WERI-Rb-1 (cell line): ENCODE measurements around the gene PPP1R14B.
A peak's percentile ranks its signal among the peaks of the same experiment; 100 is the strongest.

ENCODE experiments used
- DNase-seq: peaks from one replicate; pipeline ENCODE4 v3.0.0-alpha.2; 2020
- H3K27ac ChIP-seq: fragments of 250-450 bp; sonication (Bioruptor Pico); 2 replicates; pipeline ENCODE4 v1.5.1; 2020; ENCODE audit warnings: mild to moderate bottlenecking, moderate library complexity
- H3K27me3 ChIP-seq: fragments of 250-450 bp; sonication (Bioruptor Pico); 2 replicates; pipeline ENCODE4 v1.5.1; 2021; ENCODE audit warnings: mild to moderate bottlenecking, low read depth, moderate library complexity; ENCODE audit not compliant: insufficient read depth, severe bottlenecking
- H3K36me3 ChIP-seq: fragments of 250-450 bp; sonication (Bioruptor Pico); 2 replicates; pipeline ENCODE4 v1.5.1; 2020; ENCODE audit warnings: mild to moderate bottlenecking, moderate library complexity
- H3K4me3 ChIP-seq: 2 replicates; pipeline ENCODE4 v1.5.1; 2011; ENCODE audit warnings: low read depth, mild to moderate bottlenecking, control low read depth, low read length
- H3K9me3 ChIP-seq: fragments of 250-450 bp; sonication (Bioruptor Pico); 2 replicates; pipeline ENCODE4 v1.5.1; 2021; ENCODE audit warnings: mild to moderate bottlenecking, moderate library complexity; ENCODE audit not compliant: severe bottlenecking
- CTCF ChIP-seq: IDR thresholded peaks from 2 replicates; pipeline ENCODE4 v1.5.1; 2011; ENCODE audit warnings: low read depth, mild to moderate bottlenecking, control low read depth, inconsistent platforms, low read length

Gene PPP1R14B

GRCh38 chr11:64284048-64284961 is 37.6 kb upstream of the PPP1R14B start, which contains the start of gene BAD:
BAD (minus strand) TSS chr11:64284665; CDS start chr11:64284368, 297 bp downstream.
- peaks cover 30% of the 10 kb centered on the region for H3K36me3 ChIP-seq
- peak; percentile 95 for DNase-seq
- no peak for TF ChIP-seq CTCF
- peak within 1 kb of the TSS; percentile 91 for H3K27ac ChIP-seq
- peak within 1 kb of the TSS; percentile 96 for H3K4me3 ChIP-seq
- H3K9me3 ChIP-seq, result no peaks in the 10 kb centered on the region
- no peaks in the 10 kb centered on the region for H3K27me3 ChIP-seq

- Histone ChIP-seq H3K9me3 (no peaks in the 10 kb centered on the region), H3K36me3 (peaks cover 39% of the 10 kb centered on the region), H3K4me3 (no peak overlapping the region), H3K27ac (peak overlapping the region; percentile 56; the same call in 1 of the 2 replicates), H3K27me3 (no peaks in the 10 kb centered on the region)
- no peak for TF ChIP-seq CTCF
- no peak for DNase-seq
Measured at GRCh38 chr11:64283092-64283491, 36.3 kb upstream of the PPP1R14B start.

- Histone ChIP-seq H3K36me3 (peaks cover 47% of the 10 kb centered on the region), H3K27ac (no peak overlapping the region), H3K27me3 (no peaks in the 10 kb centered on the region), H3K9me3 (no peaks in the 10 kb centered on the region), H3K4me3 (no peak overlapping the region)
- DNase-seq, result no peak
- TF ChIP-seq CTCF, result no peak
Measured at GRCh38 chr11:64281957-64282770, 35.4 kb upstream of the PPP1R14B start.

GRCh38 chr11:64278576-64279190 is 31.9 kb upstream of the PPP1R14B start:
- Histone ChIP-seq H3K4me3 (no peak overlapping the region), H3K27ac (no peak overlapping the region), H3K27me3 (no peaks in the 10 kb centered on the region), H3K9me3 (no peaks in the 10 kb centered on the region), H3K36me3 (peaks cover 56% of the 10 kb centered on the region)
- no peak for TF ChIP-seq CTCF
- no peak for DNase-seq

- Histone ChIP-seq H3K9me3 (no peaks in the 10 kb centered on the region), H3K36me3 (peaks cover 42% of the 10 kb centered on the region), H3K4me3 (no peak overlapping the region), H3K27ac (no peak overlapping the region), H3K27me3 (no peaks in the 10 kb centered on the region)
- no peak for DNase-seq
- TF ChIP-seq CTCF, result no peak
Measured at GRCh38 chr11:64276653-64277431, 30.1 kb upstream of the PPP1R14B start.
